Bronchus fibroblast of lung (primary cell): Measurements from ENCODE around the gene MFAP5. TPM values are rescaled to one million over a fixed set of nuclear protein-coding genes. Genes with fewer than 3 reads are reported as not detected.

Experiments used
- total RNA-seq: library from RNA; depleted of rRNA; stranded (reverse); fragments of >200 nt; gene quantifications from 2 replicates; pipeline ENCODE4 v1.2.3, GENCODE V29; 2015

Gene MFAP5, protein sequence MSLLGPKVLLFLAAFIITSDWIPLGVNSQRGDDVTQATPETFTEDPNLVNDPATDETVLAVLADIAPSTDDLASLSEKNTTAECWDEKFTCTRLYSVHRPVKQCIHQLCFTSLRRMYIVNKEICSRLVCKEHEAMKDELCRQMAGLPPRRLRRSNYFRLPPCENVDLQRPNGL
- 0.67 and 1.8 TPM in 2 replicates for total RNA-seq

GRCh38 chr12:8662593-8662992 is at the start of gene MFAP5:
Gene MFAP5 (minus strand): TSS chr12:8662826. CDS start chr12:8662104, 722 bp downstream.

GRCh38 chr12:8697476-8698131 is 35.0 kb upstream of the MFAP5 start, which contains the start of gene RIMKLB:
Gene RIMKLB (plus strand): TSS chr12:8697991. CDS start chr12:8713867, 15,876 bp downstream.

GRCh38 chr12:8612629-8613028 is 50.0 kb downstream of the MFAP5 start, which contains the start of gene AICDA:
Gene AICDA (minus strand): TSS chr12:8612859. CDS start chr12:8612767, 92 bp downstream.

Other genes with a start within 250 kb of the MFAP5 start
- not detected in 2 replicates for gene CLEC6A, start 206.9 kb downstream of the MFAP5 start, total RNA-seq
- not detected in 2 replicates for gene CLEC4D, start 149.3 kb downstream of the MFAP5 start, total RNA-seq
- gene CLEC4E, start 121.9 kb downstream of the MFAP5 start, total RNA-seq, result not detected in 2 replicates
- not detected in 2 replicates for gene AICDA, start 50.0 kb downstream of the MFAP5 start, total RNA-seq
- 6.4 and 7.9 TPM in 2 replicates for gene RIMKLB, start 35.2 kb upstream of the MFAP5 start, total RNA-seq
- not detected in 2 replicates for gene A2ML1, start 159.8 kb upstream of the MFAP5 start, total RNA-seq